ENCODE results near the gene DDX41. TPM values are rescaled to one million over a fixed set of nuclear protein-coding genes. Genes with fewer than 3 reads are reported as not detected.
"Not testable (repeated sequence)": the region's sequence is repeated elsewhere in the genome, so short reads cannot be mapped to it uniquely, and the experiment has no call there.

Gene DDX41
- total and polyA plus RNA-seq, 2 donors (not counting 1 experiment from before 2014, with no cell fraction given), result 110 to 168 TPM

DNA sequence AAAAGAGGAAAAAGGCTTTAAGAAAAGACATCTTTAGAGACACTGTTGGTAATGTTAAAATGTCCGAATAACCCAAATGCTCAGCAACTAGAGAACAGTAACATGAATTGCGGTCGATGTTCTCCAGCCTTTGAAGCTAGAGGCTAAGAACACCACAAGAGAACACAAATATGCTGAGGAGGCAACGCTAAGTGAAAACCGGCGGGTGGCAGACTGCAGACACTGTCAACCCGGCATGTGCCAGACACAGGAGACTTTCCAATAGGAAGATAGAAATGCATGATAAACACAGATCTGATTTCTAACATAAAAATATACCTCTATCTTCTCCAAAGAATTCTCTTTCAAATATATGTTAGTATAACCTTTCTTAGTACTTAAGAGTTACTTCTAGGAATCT is 18.4 kb upstream of the DDX41 start:
- H3K9me3 ChIP-seq (ENCODE audit: control extremely low read depth in 1 of 3, control insufficient read depth in 2 of 3, insufficient read depth in 1 of 3, low read length in 2 of 3), result no peaks in the 10 kb centered on the region
- Mint-ChIP-seq H3K4me3 (no peak overlapping the region), H3K4me1 (no peaks in the 10 kb centered on the region), H3K27me3 (no peaks in the 10 kb centered on the region), H3K9me3 (ENCODE audit: insufficient read depth) (no peaks in the 10 kb centered on the region), H3K27ac (no peak overlapping the region)
- no peak for ATAC-seq (ENCODE audit: low read depth)
- no peaks in the 10 kb centered on the region for H3K4me1 ChIP-seq (ENCODE audit: control insufficient read depth in 2 of 2, insufficient read depth in 2 of 2, low read length in 2 of 2)
- no peak overlapping the region for H3K4me3 ChIP-seq (ENCODE audit: control extremely low read depth in 1 of 5, extremely low read depth in 1 of 5, insufficient read depth in 1 of 5, low read depth in 2 of 5, low read length in 4 of 5)
- ChIA-PET CTCF (no interaction called here), POLR2A (no interaction called here)
- TF ChIP-seq EZH2 (IDR thresholded peaks at IDR 0.05; ENCODE audit: borderline replicate concordance, insufficient read depth, low read depth, low read length, poor library complexity, severe bottlenecking), result no peak
- TF ChIP-seq, protein P1, sequence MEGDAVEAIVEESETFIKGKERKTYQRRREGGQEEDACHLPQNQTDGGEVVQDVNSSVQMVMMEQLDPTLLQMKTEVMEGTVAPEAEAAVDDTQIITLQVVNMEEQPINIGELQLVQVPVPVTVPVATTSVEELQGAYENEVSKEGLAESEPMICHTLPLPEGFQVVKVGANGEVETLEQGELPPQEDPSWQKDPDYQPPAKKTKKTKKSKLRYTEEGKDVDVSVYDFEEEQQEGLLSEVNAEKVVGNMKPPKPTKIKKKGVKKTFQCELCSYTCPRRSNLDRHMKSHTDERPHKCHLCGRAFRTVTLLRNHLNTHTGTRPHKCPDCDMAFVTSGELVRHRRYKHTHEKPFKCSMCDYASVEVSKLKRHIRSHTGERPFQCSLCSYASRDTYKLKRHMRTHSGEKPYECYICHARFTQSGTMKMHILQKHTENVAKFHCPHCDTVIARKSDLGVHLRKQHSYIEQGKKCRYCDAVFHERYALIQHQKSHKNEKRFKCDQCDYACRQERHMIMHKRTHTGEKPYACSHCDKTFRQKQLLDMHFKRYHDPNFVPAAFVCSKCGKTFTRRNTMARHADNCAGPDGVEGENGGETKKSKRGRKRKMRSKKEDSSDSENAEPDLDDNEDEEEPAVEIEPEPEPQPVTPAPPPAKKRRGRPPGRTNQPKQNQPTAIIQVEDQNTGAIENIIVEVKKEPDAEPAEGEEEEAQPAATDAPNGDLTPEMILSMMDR (IDR thresholded peaks at IDR 0.05), result no peak
- H3K27ac ChIP-seq (ENCODE audit: low read length in 2 of 2), result no peak overlapping the region
- no peak overlapping the region for H3K9ac ChIP-seq (ENCODE audit: low read length)
- H3K4me2 ChIP-seq (replicated peaks; ENCODE audit: low read depth, low read length, poor library complexity, severe bottlenecking), result no peak overlapping the region
- WGBS (ENCODE audit: insufficient coverage), result 100% methylated on average over 3 of the region's 7 CpGs
- H3K79me2 ChIP-seq (ENCODE audit: control insufficient read depth, insufficient read depth, low read length), result peaks cover 34% of the 10 kb centered on the region
- no peak overlapping the region for H2AFZ ChIP-seq (ENCODE audit: insufficient read depth, low read depth, low read length, poor library complexity, severe bottlenecking)
- no peak for DNase-seq
- no peaks in the 10 kb centered on the region for H3K27me3 ChIP-seq (replicated peaks in 1 of 4; ENCODE audit: control extremely low read depth in 1 of 4, control insufficient read depth in 3 of 4, insufficient read depth in 4 of 4, low read length in 3 of 4)
- intact Hi-C loops (cut with micrococcal nuclease), result no loop called here
- peaks cover 43% of the 10 kb centered on the region for H4K20me1 ChIP-seq (ENCODE audit: control insufficient read depth, insufficient read depth, low read length, poor library complexity, severe bottlenecking)
- H3K36me3 ChIP-seq (replicated peaks in 1 of 2; ENCODE audit: control extremely low read depth in 1 of 2, control insufficient read depth in 1 of 2, extremely low read depth in 1 of 2, insufficient read depth in 2 of 2, low read length in 1 of 2), result peaks cover 0 to 64% of the 10 kb centered on the region in 2 experiments

DNA sequence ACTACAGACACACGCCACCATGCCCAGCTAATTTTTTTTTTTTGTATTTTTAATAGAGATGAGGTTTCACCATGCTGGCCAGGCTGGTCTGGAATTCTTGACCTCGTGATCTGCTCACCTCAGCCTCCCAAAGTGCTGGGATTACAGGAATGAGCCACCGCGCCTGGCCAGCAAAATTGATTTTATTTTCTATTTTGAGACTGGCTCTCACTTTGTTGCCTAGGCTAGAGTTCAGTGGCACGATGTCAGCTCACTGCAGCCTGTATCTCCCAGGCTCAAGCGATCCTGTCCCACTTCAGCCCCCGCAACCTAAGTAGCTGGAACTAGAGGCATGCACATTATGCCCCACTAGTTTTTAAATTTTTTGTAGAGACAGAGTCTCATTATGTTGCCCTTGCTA is 17.7 kb upstream of the DDX41 start:
- POLR2A ChIA-PET; H3K27me3 ChIP-seq (replicated peaks in 1 of 4; ENCODE audit: control extremely low read depth in 1 of 4, control insufficient read depth in 3 of 4, insufficient read depth in 4 of 4, low read length in 3 of 4); H3K9ac ChIP-seq (ENCODE audit: low read length); H3K4me3 Mint-ChIP-seq; H3K4me1 ChIP-seq (ENCODE audit: control insufficient read depth in 2 of 2, insufficient read depth in 2 of 2, low read length in 2 of 2); H3K9me3 ChIP-seq (ENCODE audit: control extremely low read depth in 1 of 3, control insufficient read depth in 2 of 3, insufficient read depth in 1 of 3, low read length in 2 of 3); H3K4me1 Mint-ChIP-seq; H3K4me2 ChIP-seq (replicated peaks; ENCODE audit: low read depth, low read length, poor library complexity, severe bottlenecking); H3K9me3 Mint-ChIP-seq (ENCODE audit: insufficient read depth); H3K27ac ChIP-seq (ENCODE audit: low read length in 2 of 2); DNase-seq; intact Hi-C loops (cut with micrococcal nuclease); H3K4me3 ChIP-seq (ENCODE audit: control extremely low read depth in 1 of 5, extremely low read depth in 1 of 5, insufficient read depth in 1 of 5, low read depth in 2 of 5, low read length in 4 of 5); H3K27ac Mint-ChIP-seq; H3K27me3 Mint-ChIP-seq; ATAC-seq (ENCODE audit: low read depth); H2AFZ ChIP-seq (ENCODE audit: insufficient read depth, low read depth, low read length, poor library complexity, severe bottlenecking): not testable (repeated sequence)
- peaks cover 39% of the 10 kb centered on the region for H4K20me1 ChIP-seq (ENCODE audit: control insufficient read depth, insufficient read depth, low read length, poor library complexity, severe bottlenecking)
- 100% methylated on average over 5 of the region's 7 CpGs for WGBS (ENCODE audit: insufficient coverage)
- H3K79me2 ChIP-seq (ENCODE audit: control insufficient read depth, insufficient read depth, low read length), result peaks cover 31% of the 10 kb centered on the region
- peaks cover 1 to 71% of the 10 kb centered on the region in 2 experiments for H3K36me3 ChIP-seq (replicated peaks in 1 of 2; ENCODE audit: control extremely low read depth in 1 of 2, control insufficient read depth in 1 of 2, extremely low read depth in 1 of 2, insufficient read depth in 2 of 2, low read length in 1 of 2)
- CTCF ChIA-PET, result interaction anchor here (0.9 kb wide), 1 partner anchor 144 kb away, joined by 3 read pairs; no protein-coding TSS in a partner anchor

Measured in B cell (primary cell).